IMR-90 (cell line): ENCODE data around the gene ACP4. TPM values are rescaled to one million over a fixed set of nuclear protein-coding genes. Genes with fewer than 3 reads are reported as not detected.

Source experiments
- ATAC-seq: fragments of 200-7000 bp; cut with Tn5 transposase; 2 replicates; pipeline ENCODE4 v1.9.1; 2020; ENCODE audit warnings: low read depth, mild to moderate bottlenecking, moderate library complexity
- BruUV-seq: library from RNA; stranded (reverse); fragments of 400-500 nt; replicated peaks from 2 replicates; lab custom pipeline; 2021; lab: Mats Ljungman, UMichigan
- CTCF ChIA-PET: fragments of 300-600 bp; formaldehyde crosslinking; extraction: SDS; loops from one replicate; lab custom pipeline; 2021; ENCODE audit warnings: antibody characterized with exemption; lab: Yijun Ruan, JAX
- POLR2A ChIA-PET: fragments of 300-600 bp; sonication (Branson Sonifier 250); formaldehyde crosslinking; loops from one replicate; lab custom pipeline; 2022; ENCODE audit warnings: antibody characterized with exemption; ENCODE audit not compliant: unreplicated experiment; lab: Charles Lee
- DNase-seq: peaks from one replicate; pipeline ENCODE4 v3.0.0; 2013
- H2AFZ ChIP-seq: replicated peaks from 2 replicates; pipeline ENCODE3; 2013; ENCODE audit warnings: low read length, mild to moderate bottlenecking; ENCODE audit not compliant: poor library complexity
- H2AK5ac ChIP-seq: 2 replicates; pipeline ENCODE4 v1.6.1; 2013; ENCODE audit warnings: low read depth, low read length, inconsistent platforms
- H2AK9ac ChIP-seq: replicated peaks from 2 replicates; pipeline ENCODE3; 2013; ENCODE audit warnings: mild to moderate bottlenecking, low read depth, low read length, moderate library complexity; ENCODE audit not compliant: poor library complexity
- H2BK120ac ChIP-seq: 2 replicates; pipeline ENCODE4 v1.6.1; 2013; ENCODE audit warnings: low read depth, low read length, inconsistent platforms
- H2BK15ac ChIP-seq: 3 replicates; pipeline ENCODE4 v1.6.1; 2013; ENCODE audit warnings: low read depth, low read length, inconsistent platforms
- H2BK20ac ChIP-seq: 2 replicates; pipeline ENCODE4 v1.6.1; 2013; ENCODE audit warnings: low read depth, mild to moderate bottlenecking, inconsistent platforms, low read length, moderate library complexity
- H2BK5ac ChIP-seq: 2 replicates; pipeline ENCODE4 v1.6.1; 2013; ENCODE audit warnings: mild to moderate bottlenecking, low read depth, low read length, inconsistent platforms; ENCODE audit not compliant: poor library complexity, severe bottlenecking
- H3K14ac ChIP-seq: replicated peaks from 2 replicates; pipeline ENCODE4 v1.6.1; 2013; ENCODE audit warnings: low read depth, low read length, inconsistent platforms
- H3K18ac ChIP-seq: 2 replicates; pipeline ENCODE4 v1.6.1; 2013; ENCODE audit warnings: low read depth, low read length, control low read depth
- H3K23ac ChIP-seq: 2 replicates; pipeline ENCODE4 v1.6.1; 2013; ENCODE audit warnings: low read depth, low read length, inconsistent platforms
- H3K27ac ChIP-seq: 2 replicates; pipeline ENCODE4 v1.5.1; 2013; ENCODE audit warnings: mild to moderate bottlenecking, control low read depth, low read length; ENCODE audit not compliant: insufficient read depth
- H3K27me3 ChIP-seq: 2 replicates; pipeline ENCODE4 v1.6.1; 2013; ENCODE audit warnings: low read length; ENCODE audit not compliant: control insufficient read depth, insufficient read depth
- H3K36me3 ChIP-seq: 2 replicates; pipeline ENCODE4 v1.6.1; 2013; ENCODE audit warnings: low read length, mixed read lengths; ENCODE audit not compliant: control insufficient read depth, insufficient read depth
- H3K4ac ChIP-seq: 2 replicates; pipeline ENCODE4 v1.6.1; 2013; ENCODE audit warnings: low read depth, low read length, inconsistent platforms
- H3K4me1 ChIP-seq: 2 replicates; pipeline ENCODE4 v1.6.1; 2013; ENCODE audit warnings: low read length, mixed read lengths; ENCODE audit not compliant: control insufficient read depth, insufficient read depth
- H3K4me2 ChIP-seq: 2 replicates; pipeline ENCODE4 v1.6.1; 2013; ENCODE audit warnings: low read depth, mild to moderate bottlenecking, control low read depth, low read length, moderate library complexity
- H3K4me3 ChIP-seq: 2 replicates; pipeline ENCODE4 v1.5.1; 2013; ENCODE audit warnings: low read depth, mild to moderate bottlenecking, control low read depth, low read length, moderate library complexity; ENCODE audit not compliant: insufficient read depth
- H3K56ac ChIP-seq: 2 replicates; pipeline ENCODE4 v1.6.1; 2013; ENCODE audit warnings: low read length, inconsistent platforms; ENCODE audit not compliant: insufficient read depth; ENCODE audit errors: extremely low read depth
- H3K79me1 ChIP-seq, 2 experiments: 2 replicates each; pipeline ENCODE4 v1.6.1; 2013; ENCODE audit warnings: low read length in 2 of 2, inconsistent platforms in 1 of 2, low read depth in 1 of 2
- H3K9ac ChIP-seq: 2 replicates; pipeline ENCODE4 v1.6.1; 2013; ENCODE audit warnings: low read depth, low read length, control low read depth
- H3K9me1 ChIP-seq: 2 replicates; pipeline ENCODE4 v1.6.1; 2013; ENCODE audit warnings: low read length, inconsistent platforms; ENCODE audit not compliant: insufficient read depth
- H3K9me3 ChIP-seq: 2 replicates; pipeline ENCODE4 v1.6.1; 2013; ENCODE audit warnings: low read length; ENCODE audit not compliant: control insufficient read depth, insufficient read depth
- H4K20me1 ChIP-seq: 2 replicates; pipeline ENCODE4 v1.6.1; 2013; ENCODE audit warnings: low read length, inconsistent platforms; ENCODE audit not compliant: insufficient read depth
- H4K5ac ChIP-seq: 2 replicates; pipeline ENCODE4 v1.6.1; 2013; ENCODE audit warnings: mild to moderate bottlenecking, low read depth, low read length, control low read depth
- H4K8ac ChIP-seq, 2 experiments: 2 replicates each; pipeline ENCODE4 v1.6.1; 2013; ENCODE audit warnings: low read depth in 2 of 2, low read length in 2 of 2, control low read depth in 1 of 2, inconsistent platforms in 1 of 2
- H4K91ac ChIP-seq: 2 replicates; pipeline ENCODE4 v1.6.1; 2013; ENCODE audit warnings: low read depth, low read length, inconsistent platforms; ENCODE audit not compliant: insufficient read depth
- NFE2L2 ChIP-seq: fragments of 150-350 bp; IDR thresholded peaks from 2 replicates; pipeline ENCODE4 v1.6.1; 2016; ENCODE audit warnings: low read depth, mild to moderate bottlenecking, low read length
- RAD21 ChIP-seq: IDR thresholded peaks from 2 replicates; pipeline ENCODE4 v1.6.1; 2012; ENCODE audit warnings: low read length, improper control_type of control experiment
- WGBS, 2 experiments: methylation state at CpG; one replicate each; pipeline versions ENCODE4 v1.1.5 to v1.1.7; 2013; ENCODE audit warnings: missing lambda C conversion rate in 2 of 2; ENCODE audit not compliant: insufficient read length in 1 of 2; ENCODE audit errors: extremely low coverage in 2 of 2; 5-methylcytosine and 5-hydroxymethylcytosine counted together
- dilution Hi-C: fragments of 300-500 bp; cut with HindIII; formaldehyde crosslinking; loops from one replicate; pipeline ENCODE4 v1.14.3; 2018; ENCODE audit warnings: low sequenced_read_pairs; ENCODE audit not compliant: unreplicated experiment
- in situ Hi-C: fragments of 300-500 bp; cut with MboI; formaldehyde crosslinking; loops from 3 replicates; pipeline ENCODE4 v1.14.3; 2019; ENCODE audit warnings: low sequenced_read_pairs, inconsistent platforms, mixed read lengths
- intact Hi-C: fragments of 100-400 bp; cut with micrococcal nuclease; formaldehyde crosslinking; loops from 2 replicates; pipeline ENCODE4 v1.10.0; 2022
- polyA plus RNA-seq, 3 experiments: library from polyadenylated mRNA; depleted of rRNA; stranded (reverse); fragments of >200 nt; gene quantifications; 2 replicates each; pipeline ENCODE4 v1.2.3, GENCODE V29; 2012; ENCODE audit warnings: low replicate concordance in 1 of 3
- total RNA-seq: library from RNA; depleted of rRNA; stranded (reverse); fragments of >200 nt; gene quantifications from 2 replicates; pipeline ENCODE4 v1.2.3, GENCODE V29; 2012

The ACP4 gene
- total and polyA plus RNA-seq, 2 of the 4 experiments (the other 2 are of a cell fraction): not detected

GRCh38 chr19:50741179-50741933 is 48.9 kb upstream of the ACP4 start:
- Histone ChIP-seq H2BK5ac (no peak overlapping the region), H2AK5ac (no peak overlapping the region), H3K56ac (no peak overlapping the region), H2AK9ac (no peak overlapping the region), H3K4me1 (no peaks in the 10 kb centered on the region), H4K20me1 (no peaks in the 10 kb centered on the region), H3K79me1 (no peaks in the 10 kb centered on the region), H3K4me3 (no peak overlapping the region), H3K27me3 (peaks cover 16% of the 10 kb centered on the region), H3K9me3 (no peaks in the 10 kb centered on the region), H2BK120ac (no peak overlapping the region), H2BK20ac (no peak overlapping the region), H3K9me1 (no peaks in the 10 kb centered on the region), H3K9ac (no peak overlapping the region), H3K14ac (no peak overlapping the region), H3K27ac (no peak overlapping the region), H4K91ac (no peak overlapping the region), H3K36me3 (no peaks in the 10 kb centered on the region), H3K18ac (no peak overlapping the region), H2AFZ (no peak overlapping the region), H2BK15ac (no peak overlapping the region), H3K23ac (no peak overlapping the region), H4K5ac (no peak overlapping the region), H3K4me2 (no peak overlapping the region), H3K4ac (no peak overlapping the region), H4K8ac (no peak overlapping the region)
- no TSS peak for BruUV-seq
- intact Hi-C loops: no loop called here
- ChIA-PET CTCF (no interaction called here), POLR2A (no interaction called here)
- no peak for TF ChIP-seq NFE2L2
- TF ChIP-seq RAD21: no peak
- DNase-seq: no peak
- in situ Hi-C loops: no loop called here
- dilution Hi-C loops: no loop called here
- no peak for ATAC-seq
- 71% methylated on average over 4 of the region's 18 CpGs; no CpG with 5 or more reads in 1 of the 2 experiments for WGBS, 2 experiments
